Epithelial cell of esophagus (primary cell): ENCODE data around the gene FBXO44.

Source experiments
- DNase-seq: peaks from one replicate; pipeline ENCODE4 v3.0.0; 2010; ENCODE audit warnings: low read depth
- H3K4me3 ChIP-seq: 2 replicates; pipeline ENCODE4 v1.5.1; 2011; ENCODE audit warnings: mild to moderate bottlenecking, low read length, control low read depth
- CTCF ChIP-seq: IDR thresholded peaks from 2 replicates; pipeline ENCODE4 v1.5.1; 2011; ENCODE audit warnings: low read depth, mild to moderate bottlenecking, low read length, control low read depth, inconsistent platforms; ENCODE audit not compliant: insufficient read depth; ENCODE audit errors: missing control alignments

Gene FBXO44

GRCh38 chr1:11623702-11624101 lies 31.0 kb upstream of the FBXO44 start:
- DNase-seq = no peak
- no peak for TF ChIP-seq CTCF

GRCh38 chr1:11626551-11626950 lies 28.1 kb upstream of the FBXO44 start:
- no peak for TF ChIP-seq CTCF
- no peak overlapping the region for H3K4me3 ChIP-seq
- no peak for DNase-seq

More at GRCh38 chr1:11623702-11624101, 31.0 kb upstream of the FBXO44 start:
- H3K4me3 ChIP-seq = no peak overlapping the region

- H3K4me3 ChIP-seq = no peak overlapping the region
- DNase-seq = no peak
- no peak for TF ChIP-seq CTCF
Observed at GRCh38 chr1:11628767-11629166, 25.9 kb upstream of the FBXO44 start.

- no peak for DNase-seq
Observed at GRCh38 chr1:11629184-11630016, 25.3 kb upstream of the FBXO44 start.

GRCh38 chr1:11634365-11635192 lies 20.1 kb upstream of the FBXO44 start:
- no peak overlapping the region for H3K4me3 ChIP-seq
- DNase-seq = no peak
- no peak for TF ChIP-seq CTCF

More at GRCh38 chr1:11629184-11630016, 25.3 kb upstream of the FBXO44 start:
- TF ChIP-seq CTCF = no peak
- no peak overlapping the region for H3K4me3 ChIP-seq

GRCh38 chr1:11638121-11638520 lies 16.6 kb upstream of the FBXO44 start:
- no peak for DNase-seq
- TF ChIP-seq CTCF = no peak
- H3K4me3 ChIP-seq = no peak overlapping the region
